PC-3 (cell line): ENCODE measurements around the gene CTNS. TPM values are rescaled to one million over a fixed set of nuclear protein-coding genes. Genes with fewer than 3 reads are reported as not detected.

Experiments
- ATAC-seq: fragments of 200-7000 bp; cut with Tn5 transposase; 2 replicates; pipeline ENCODE4 v1.9.1; 2020; ENCODE audit warnings: mild to moderate bottlenecking, moderate library complexity
- BruUV-seq: library from RNA; stranded (reverse); fragments of 400-500 nt; replicated peaks from 2 replicates; lab custom pipeline; 2021; lab: Mats Ljungman, UMichigan
- CTCF ChIA-PET: fragments of 300-600 bp; sonication (Branson Sonifier 250); formaldehyde crosslinking; loops from one replicate; lab custom pipeline; 2022; ENCODE audit warnings: antibody characterized with exemption; lab: Charles Lee
- POLR2A ChIA-PET: fragments of 300-600 bp; sonication (Branson Sonifier 250); formaldehyde crosslinking; loops from one replicate; lab custom pipeline; 2022; ENCODE audit warnings: antibody characterized with exemption; ENCODE audit not compliant: unreplicated experiment; lab: Charles Lee
- DNase-seq: peaks from one replicate; pipeline ENCODE4 v3.0.0-alpha.2; 2015
- H2AFZ ChIP-seq: fragments of 300-600 bp; sonication (generic); 2 replicates; pipeline ENCODE4 v1.6.0; 2016; ENCODE audit warnings: antibody characterized with exemption, low read length
- H3F3A ChIP-seq: fragments of 300-600 bp; sonication (generic); one replicate; pipeline ENCODE4 v1.6.0; 2017; ENCODE audit warnings: antibody characterized with exemption, low read length, control low read depth, mild to moderate bottlenecking; ENCODE audit not compliant: unreplicated experiment
- H3K27ac ChIP-seq: fragments of 300-600 bp; sonication (generic); 2 replicates; pipeline ENCODE4 v1.5.1; 2016; ENCODE audit warnings: mild to moderate bottlenecking, low read length
- H3K27me3 ChIP-seq: fragments of 300-600 bp; sonication (generic); 2 replicates; pipeline ENCODE4 v1.6.1; 2016; ENCODE audit warnings: low read length, mixed read lengths
- H3K36me3 ChIP-seq: fragments of 300-600 bp; sonication (generic); 2 replicates; pipeline ENCODE4 v1.6.1; 2016; ENCODE audit warnings: low read depth, mixed run types, low read length, mixed read lengths
- H3K4me1 ChIP-seq: fragments of 300-600 bp; sonication (generic); 2 replicates; pipeline ENCODE4 v1.5.1; 2016; ENCODE audit warnings: low read length; ENCODE audit not compliant: insufficient read depth
- H3K4me2 ChIP-seq: fragments of 300-600 bp; sonication (generic); 2 replicates; pipeline ENCODE4 v1.6.0; 2016; ENCODE audit warnings: low read length
- H3K4me3 ChIP-seq: fragments of 300-600 bp; sonication (generic); 2 replicates; pipeline ENCODE4 v1.5.1; 2016; ENCODE audit warnings: mild to moderate bottlenecking, low read length, mixed read lengths
- H3K79me2 ChIP-seq: fragments of 300-600 bp; sonication (generic); 2 replicates; pipeline ENCODE4 v1.6.1; 2017; ENCODE audit warnings: low read length, mixed read lengths
- H3K9ac ChIP-seq: fragments of 300-600 bp; sonication (generic); 2 replicates; pipeline ENCODE4 v1.6.0; 2016; ENCODE audit warnings: mild to moderate bottlenecking, low read length
- H3K9me2 ChIP-seq: fragments of 300-600 bp; sonication (generic); replicated peaks from 2 replicates; pipeline ENCODE4 v1.6.1; 2016; ENCODE audit warnings: mixed run types, low read length, mixed read lengths
- H3K9me3 ChIP-seq: fragments of 300-600 bp; sonication (generic); 2 replicates; pipeline ENCODE4 v1.6.1; 2016; ENCODE audit warnings: low read length, mixed read lengths
- H4K20me1 ChIP-seq: fragments of 300-600 bp; sonication (generic); 2 replicates; pipeline ENCODE4 v1.6.1; 2016; ENCODE audit warnings: low read length, mixed read lengths
- CTCF ChIP-seq: fragments of 300-600 bp; sonication (generic); conservative IDR thresholded peaks from 2 replicates; pipeline ENCODE4 v1.5.1; 2017; ENCODE audit warnings: antibody characterized with exemption, low read depth, mild to moderate bottlenecking, low read length
- EZH2 ChIP-seq: fragments of 300-600 bp; sonication (generic); IDR thresholded peaks from one replicate; pipeline ENCODE4 v1.6.1; 2017; ENCODE audit warnings: antibody characterized with exemption, mild to moderate bottlenecking, low read length; ENCODE audit not compliant: unreplicated experiment
- EZH2phosphoT487 ChIP-seq: fragments of 300-600 bp; sonication (generic); IDR thresholded peaks from 2 replicates; pipeline ENCODE4 v1.6.1; 2018; ENCODE audit warnings: mild to moderate bottlenecking, antibody characterized with exemption, low read length, borderline replicate concordance
- intact Hi-C: fragments of 100-400 bp; cut with micrococcal nuclease; formaldehyde crosslinking; loops from 2 replicates; pipeline ENCODE4 v1.9.0; 2023
- total RNA-seq: library from RNA; depleted of rRNA; stranded (reverse); fragments of >200 nt; gene quantifications from 2 replicates; pipeline ENCODE4 v1.2.3, GENCODE V29; 2014

The CTNS gene
- total RNA-seq, 1 experiment from 2014 or later: 10.2 TPM

- no peak overlapping the region for H3K4me2 ChIP-seq
- DNase-seq: no peak
- ChIA-PET CTCF (interaction anchor here (0.6 kb wide), 1 partner anchor 34 kb away, joined by 3 read pairs; no protein-coding TSS in a partner anchor), POLR2A (no interaction called here)
- ATAC-seq: no peak
- H3K9me2 ChIP-seq: no peaks in the 10 kb centered on the region
- intact Hi-C loops: no loop called here
- H3K79me2 ChIP-seq: no peaks in the 10 kb centered on the region
- H3K4me1 ChIP-seq: peaks cover 11% of the 10 kb centered on the region
- H2AFZ ChIP-seq: no peak overlapping the region
- no peaks in the 10 kb centered on the region for H3K27me3 ChIP-seq
- no peak overlapping the region for H3K4me3 ChIP-seq
- BruUV-seq: no TSS peak
- no peaks in the 10 kb centered on the region for H4K20me1 ChIP-seq
- no peak overlapping the region for H3K27ac ChIP-seq
- no peak for TF ChIP-seq EZH2phosphoT487
- TF ChIP-seq CTCF: no peak
- TF ChIP-seq EZH2: no peak
- no peak overlapping the region for H3K9ac ChIP-seq
- H3K36me3 ChIP-seq: no peaks in the 10 kb centered on the region
- no peaks in the 10 kb centered on the region for H3F3A ChIP-seq
- no peaks in the 10 kb centered on the region for H3K9me3 ChIP-seq
Observed at GRCh38 chr17:3593384-3593783, 43.2 kb upstream of the CTNS start.

GRCh38 chr17:3594051-3594800 lies 42.3 kb upstream of the CTNS start:
- POLR2A ChIA-PET: no interaction called here
- Histone ChIP-seq H3K79me2 (no peaks in the 10 kb centered on the region), H3K4me1 (peaks cover 11% of the 10 kb centered on the region), H3K27me3 (no peaks in the 10 kb centered on the region), H3F3A (no peaks in the 10 kb centered on the region), H4K20me1 (no peaks in the 10 kb centered on the region), H3K36me3 (no peaks in the 10 kb centered on the region), H3K4me2 (peak overlapping the region; percentile 53), H3K9me3 (no peaks in the 10 kb centered on the region), H2AFZ (no peak overlapping the region), H3K9me2 (no peaks in the 10 kb centered on the region), H3K9ac (peak overlapping the region; percentile 62), H3K4me3 (no peak overlapping the region), H3K27ac (peak overlapping the region; percentile 60)
- CTCF ChIA-PET: no interaction called here
- BruUV-seq: no TSS peak
- intact Hi-C loops: no loop called here
- ATAC-seq (peak; percentile 92), DNase-seq (peak; percentile 74)
- TF ChIP-seq EZH2 (no peak), CTCF (no peak), EZH2phosphoT487 (no peak)

GRCh38 chr17:3594976-3595375 lies 41.6 kb upstream of the CTNS start:
- peak overlapping the region; percentile 60 for H3K27ac ChIP-seq
- peaks cover 11% of the 10 kb centered on the region for H3K4me1 ChIP-seq
- H3K27me3 ChIP-seq: no peaks in the 10 kb centered on the region
- no peak overlapping the region for H2AFZ ChIP-seq
- H3K9me2 ChIP-seq: no peaks in the 10 kb centered on the region
- 0 out of 2 replicates have a peak overlapping the region, but pooled peaks have one; percentile 10 for H3K9ac ChIP-seq
- ChIA-PET POLR2A (no interaction called here), CTCF (no interaction called here)
- H3K4me2 ChIP-seq: 0 out of 2 replicates have a peak overlapping the region, but pooled peaks have one; percentile 53
- no peak for ATAC-seq
- no peaks in the 10 kb centered on the region for H4K20me1 ChIP-seq
- no peak for DNase-seq
- no peaks in the 10 kb centered on the region for H3F3A ChIP-seq
- intact Hi-C loops: no loop called here
- TF ChIP-seq EZH2 (no peak), CTCF (no peak), EZH2phosphoT487 (no peak)
- H3K79me2 ChIP-seq: no peaks in the 10 kb centered on the region
- no TSS peak for BruUV-seq
- H3K4me3 ChIP-seq: no peak overlapping the region
- no peaks in the 10 kb centered on the region for H3K9me3 ChIP-seq
- no peaks in the 10 kb centered on the region for H3K36me3 ChIP-seq
